Measurements from ENCODE around the gene KDM7A.

Gene KDM7A

DNA sequence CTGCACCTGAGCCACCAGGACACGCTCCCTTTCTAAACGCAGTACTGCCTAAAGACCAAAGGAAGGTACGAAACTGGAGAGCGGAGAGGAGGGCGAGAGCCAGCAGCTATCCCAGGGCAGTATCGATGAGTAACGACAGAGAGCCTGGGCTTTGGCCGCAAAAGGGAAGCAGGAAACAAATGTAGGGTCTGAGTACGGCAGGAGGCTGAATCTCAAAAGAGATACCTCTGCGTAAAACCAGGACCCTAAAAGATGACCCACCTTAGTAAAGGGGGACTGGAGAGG lies 134.5 kb downstream of the KDM7A start:
- ATAC-seq (ENCODE audit: insufficient read depth, low read depth) (no peak), DNase-seq (no peak)
- Histone ChIP-seq H3K9me3 (ENCODE audit: insufficient read depth, low read length, severe bottlenecking) (no peaks in the 10 kb centered on the region), H3K4me1 (ENCODE audit: insufficient read depth, low read length) (no peaks in the 10 kb centered on the region), H3K79me2 (ENCODE audit: insufficient read depth, low read length) (no peaks in the 10 kb centered on the region), H3K4me2 (ENCODE audit: insufficient read depth, low read length) (no peak overlapping the region), H3K9ac (ENCODE audit: low read depth, low read length) (no peak overlapping the region), H2AFZ (ENCODE audit: low read depth, low read length) (no peak overlapping the region), H3K27ac (ENCODE audit: low read length) (no peak overlapping the region), H3K27me3 (ENCODE audit: insufficient read depth, low read length, poor library complexity) (no peaks in the 10 kb centered on the region), H4K20me1 (ENCODE audit: insufficient read depth, low read length) (peaks cover 6% of the 10 kb centered on the region; the same call in 1 of the 2 replicates), H3K36me3 (ENCODE audit: insufficient read depth, low read length) (peaks cover 83% of the 10 kb centered on the region), H3K4me3 (ENCODE audit: low read depth in 1 of 2, low read length in 2 of 2) (no peak overlapping the region)
- no peak for TF ChIP-seq CTCF (IDR thresholded peaks at IDR 0.05; ENCODE audit: borderline replicate concordance, extremely low read depth, low read length, poor library complexity, severe bottlenecking)
- no peak for TF ChIP-seq EZH2 (IDR thresholded peaks at IDR 0.05; ENCODE audit: borderline replicate concordance, low read depth, low read length, severe bottlenecking)

- H3K27me3 ChIP-seq (ENCODE audit: insufficient read depth, low read length, poor library complexity), result no peaks in the 10 kb centered on the region
- DNase-seq (no peak), ATAC-seq (ENCODE audit: insufficient read depth, low read depth) (no peak)
- H2AFZ ChIP-seq (ENCODE audit: low read depth, low read length), result no peak overlapping the region
- no peak overlapping the region for H3K9ac ChIP-seq (ENCODE audit: low read depth, low read length)
- peaks cover 6% of the 10 kb centered on the region; the same call in 1 of the 2 replicates for H4K20me1 ChIP-seq (ENCODE audit: insufficient read depth, low read length)
- H3K79me2 ChIP-seq (ENCODE audit: insufficient read depth, low read length), result no peaks in the 10 kb centered on the region
- H3K9me3 ChIP-seq (ENCODE audit: insufficient read depth, low read length, severe bottlenecking), result no peaks in the 10 kb centered on the region
- peaks cover 83% of the 10 kb centered on the region for H3K36me3 ChIP-seq (ENCODE audit: insufficient read depth, low read length)
- no peak overlapping the region for H3K4me2 ChIP-seq (ENCODE audit: insufficient read depth, low read length)
- H3K27ac ChIP-seq (ENCODE audit: low read length), result no peak overlapping the region
- no peaks in the 10 kb centered on the region for H3K4me1 ChIP-seq (ENCODE audit: insufficient read depth, low read length)
- H3K4me3 ChIP-seq (ENCODE audit: low read depth in 1 of 2, low read length in 2 of 2), result no peak overlapping the region
- no peak for TF ChIP-seq CTCF (IDR thresholded peaks at IDR 0.05; ENCODE audit: borderline replicate concordance, extremely low read depth, low read length, poor library complexity, severe bottlenecking)
- no peak for TF ChIP-seq EZH2 (IDR thresholded peaks at IDR 0.05; ENCODE audit: borderline replicate concordance, low read depth, low read length, severe bottlenecking)
Measured at GRCh38 chr7:140041659-140042385, 135.0 kb downstream of the KDM7A start.

DNA sequence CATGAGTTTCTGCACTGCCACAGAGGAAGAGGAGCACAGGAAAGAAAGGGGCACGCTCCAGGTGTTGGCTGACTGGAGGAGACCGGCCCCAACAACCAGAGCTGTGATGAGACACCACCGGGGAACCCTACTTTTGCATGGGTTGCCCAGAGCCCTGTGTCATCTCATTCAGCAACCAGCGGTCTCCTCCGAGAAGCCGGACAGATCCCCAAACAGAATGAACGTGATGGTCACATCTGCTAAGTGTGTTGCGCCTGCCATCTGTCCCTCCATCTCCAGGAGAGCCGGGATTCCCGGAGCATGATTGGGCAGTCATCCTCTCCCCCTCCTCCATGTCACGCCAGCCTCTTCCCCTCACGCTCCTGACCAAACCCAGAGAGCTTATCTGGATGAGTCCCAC lies 136.9 kb downstream of the KDM7A start:
- Histone ChIP-seq H3K4me1 (ENCODE audit: insufficient read depth, low read length) (peaks cover 5% of the 10 kb centered on the region; the same call in 1 of the 2 replicates), H3K9ac (ENCODE audit: low read depth, low read length) (no peak overlapping the region), H2AFZ (ENCODE audit: low read depth, low read length) (no peak overlapping the region), H3K4me2 (ENCODE audit: insufficient read depth, low read length) (no peak overlapping the region), H3K27ac (ENCODE audit: low read length) (no peak overlapping the region), H3K4me3 (ENCODE audit: low read depth in 1 of 2, low read length in 2 of 2) (no peak overlapping the region), H4K20me1 (ENCODE audit: insufficient read depth, low read length) (peaks cover 6% of the 10 kb centered on the region; the same call in 1 of the 2 replicates), H3K36me3 (ENCODE audit: insufficient read depth, low read length) (peaks cover 80% of the 10 kb centered on the region), H3K9me3 (ENCODE audit: insufficient read depth, low read length, severe bottlenecking) (no peaks in the 10 kb centered on the region), H3K27me3 (ENCODE audit: insufficient read depth, low read length, poor library complexity) (no peaks in the 10 kb centered on the region), H3K79me2 (ENCODE audit: insufficient read depth, low read length) (no peaks in the 10 kb centered on the region)
- TF ChIP-seq EZH2 (IDR thresholded peaks at IDR 0.05; ENCODE audit: borderline replicate concordance, low read depth, low read length, severe bottlenecking) (no peak), CTCF (IDR thresholded peaks at IDR 0.05; ENCODE audit: borderline replicate concordance, extremely low read depth, low read length, poor library complexity, severe bottlenecking) (no peak)
- ATAC-seq (ENCODE audit: insufficient read depth, low read depth) (no peak), DNase-seq (no peak)

Data from DND-41 (cell line).